HG03103 (cell line): ENCODE results near the gene KIAA0319L.

Source experiments
- ATAC-seq: cut with Tn5 transposase; IDR thresholded peaks from one replicate; pipeline ENCODE4 v1.9.1; 2021; ENCODE audit warnings: low read depth; ENCODE audit not compliant: unreplicated experiment

The KIAA0319L gene

GRCh38 chr1:35406103-35406502 is 151.1 kb downstream of the KIAA0319L start:
- ATAC-seq, result no peak

- no peak for ATAC-seq
Measured at GRCh38 chr1:35401049-35401448, 156.2 kb downstream of the KIAA0319L start.

- no peak for ATAC-seq
Measured at GRCh38 chr1:35398739-35399138, 158.5 kb downstream of the KIAA0319L start.

GRCh38 chr1:35394386-35394785 is 162.8 kb downstream of the KIAA0319L start:
- ATAC-seq, result no peak

- no peak for ATAC-seq
Measured at GRCh38 chr1:35390600-35391494, 166.4 kb downstream of the KIAA0319L start.

- no peak for ATAC-seq
Measured at GRCh38 chr1:35386959-35387358, 170.2 kb downstream of the KIAA0319L start.

GRCh38 chr1:35386290-35386689 is 170.9 kb downstream of the KIAA0319L start:
- no peak for ATAC-seq
